Endothelial cell of umbilical vein (primary cell): ENCODE measurements around the gene DPYD. TPM values are rescaled to one million over a fixed set of nuclear protein-coding genes. Genes with fewer than 3 reads are reported as not detected.

Source experiments
- BruUV-seq: library from RNA; stranded (reverse); fragments of 400-500 nt; replicated peaks from 2 replicates; lab custom pipeline; 2021; lab: Mats Ljungman, UMichigan
- CTCF ChIA-PET: fragments of 300-600, 350-600 bp; sonication (Branson Sonifier 250); formaldehyde crosslinking; loops from one replicate; lab custom pipeline; 2021; ENCODE audit warnings: antibody characterized with exemption, inconsistent platforms; lab: Charles Lee
- POLR2A ChIA-PET: fragments of 300-600, 350-600 bp; sonication (Branson Sonifier 250); formaldehyde crosslinking; loops from one replicate; lab custom pipeline; 2021; ENCODE audit warnings: antibody characterized with exemption, inconsistent platforms; lab: Charles Lee
- DNase-seq: peaks from one replicate; pipeline ENCODE4 v3.0.0-alpha.2; 2011; ENCODE audit warnings: low read depth, low spot score
- FAIRE-seq: peaks from 2 replicates; lab custom pipeline; 2011; peaks lifted over from hg19 to GRCh38; lab: Jason Lieb, UNC
- H2AFZ ChIP-seq: 2 replicates; pipeline ENCODE4 v1.6.0; 2012; ENCODE audit warnings: low read depth, low read length, control low read depth, inconsistent platforms
- H3K27ac ChIP-seq: 2 replicates; pipeline ENCODE4 v1.5.1; 2011; ENCODE audit warnings: low read depth, mild to moderate bottlenecking, control low read depth, low read length, moderate library complexity; ENCODE audit not compliant: insufficient read depth
- H3K27me3 ChIP-seq, 2 experiments: 2 replicates each; pipeline versions ENCODE4 v1.6.0 to v1.6.1; 2011; ENCODE audit warnings: low read length in 2 of 2, mixed read lengths in 1 of 2; ENCODE audit not compliant: control insufficient read depth in 2 of 2, insufficient read depth in 2 of 2
- H3K36me3 ChIP-seq, 2 experiments: 2 replicates in 1 of 2; 3 replicates in 1 of 2; pipeline ENCODE4 v1.5.1; 2011; ENCODE audit warnings: low read length in 2 of 2, mild to moderate bottlenecking in 1 of 2, moderate library complexity in 1 of 2; ENCODE audit not compliant: control insufficient read depth in 2 of 2, insufficient read depth in 2 of 2; ENCODE audit errors: extremely low read depth in 1 of 2
- H3K4me1 ChIP-seq: 3 replicates; pipeline ENCODE4 v1.5.1; 2011; ENCODE audit warnings: mild to moderate bottlenecking, low read length; ENCODE audit not compliant: control insufficient read depth, insufficient read depth; ENCODE audit errors: extremely low read depth
- H3K4me2 ChIP-seq: 2 replicates; pipeline ENCODE4 v1.6.1; 2011; ENCODE audit warnings: low read length, control low read depth, mixed read lengths; ENCODE audit not compliant: insufficient read depth
- H3K4me3 ChIP-seq, 3 experiments: fragments of 200-600 bp in 1 of 3; sonication (generic), shearing (Covaris generic) in 1 of 3; replicated peaks in 1 of 3; 2 replicates each; pipeline ENCODE4 v1.5.1; 2011 to 2016; ENCODE audit warnings: control low read depth in 3 of 3, low read length in 3 of 3, mild to moderate bottlenecking in 2 of 3, inconsistent platforms in 1 of 3, low read depth in 1 of 3, moderate library complexity in 1 of 3; ENCODE audit not compliant: insufficient read depth in 1 of 3
- H3K79me2 ChIP-seq: 2 replicates; pipeline ENCODE4 v1.6.0; 2012; ENCODE audit warnings: low read length, inconsistent platforms; ENCODE audit not compliant: control insufficient read depth, insufficient read depth
- H3K9ac ChIP-seq: replicated peaks from 2 replicates; pipeline ENCODE3; 2011; ENCODE audit warnings: low read length, control low read depth; ENCODE audit not compliant: insufficient read depth; ENCODE audit errors: extremely low read depth
- H3K9me1 ChIP-seq: replicated peaks from 3 replicates; pipeline ENCODE4 v1.6.0; 2011; ENCODE audit warnings: mild to moderate bottlenecking, low read length; ENCODE audit not compliant: control insufficient read depth, insufficient read depth; ENCODE audit errors: extremely low read depth
- H3K9me3 ChIP-seq: replicated peaks from 2 replicates; pipeline ENCODE4 v1.5.1; 2012; ENCODE audit warnings: low read length, inconsistent platforms; ENCODE audit not compliant: control insufficient read depth, insufficient read depth
- H4K20me1 ChIP-seq: replicated peaks from 2 replicates; pipeline ENCODE3; 2011; ENCODE audit warnings: mild to moderate bottlenecking, low read length; ENCODE audit not compliant: control insufficient read depth, insufficient read depth; ENCODE audit errors: extremely low read depth
- CTCF ChIP-seq, 2 donors: IDR thresholded peaks; 1 replicate in 1 of 2; 2 replicates in 1 of 2; pipeline ENCODE4 v1.5.1; 2011; ENCODE audit warnings: low read length in 2 of 2, mild to moderate bottlenecking in 2 of 2, moderate library complexity in 2 of 2, control low read depth in 1 of 2, inconsistent platforms in 1 of 2, low read depth in 1 of 2; ENCODE audit not compliant: insufficient read depth in 1 of 2; ENCODE audit errors: extremely low read depth in 1 of 2
- EZH2 ChIP-seq: IDR thresholded peaks from 2 replicates; pipeline ENCODE4 v1.6.1; 2012; ENCODE audit warnings: borderline replicate concordance, low read depth, mild to moderate bottlenecking, moderate library complexity, low read length, inconsistent platforms; ENCODE audit not compliant: severe bottlenecking
- FOS ChIP-seq: IDR thresholded peaks from 2 replicates; pipeline ENCODE4 v1.6.1; 2011; ENCODE audit warnings: mild to moderate bottlenecking, low read length, moderate library complexity, borderline replicate concordance; ENCODE audit not compliant: insufficient read depth
- GATA2 ChIP-seq: IDR thresholded peaks from 2 replicates; pipeline ENCODE4 v1.7.0; 2011; ENCODE audit warnings: low read depth, mild to moderate bottlenecking, moderate library complexity, mixed read lengths, low read length; ENCODE audit not compliant: insufficient read length, insufficient read depth
- JUN ChIP-seq: IDR thresholded peaks from 2 replicates; pipeline ENCODE4 v1.6.1; 2011; ENCODE audit warnings: borderline replicate concordance, low read depth; ENCODE audit not compliant: insufficient read length, insufficient read depth
- MAX ChIP-seq: IDR thresholded peaks from 2 replicates; pipeline ENCODE4 v1.6.1; 2011; ENCODE audit not compliant: insufficient read depth, insufficient read length
- MYC ChIP-seq: IDR thresholded peaks from one replicate; pipeline ENCODE4 v1.6.1; 2011; ENCODE audit warnings: mild to moderate bottlenecking, low read depth, low read length
- POLR2A ChIP-seq: IDR thresholded peaks from 2 replicates; pipeline ENCODE4 v1.6.1; 2012; ENCODE audit warnings: low read depth, mild to moderate bottlenecking, control low read depth, low read length
- POLR2AphosphoS5 ChIP-seq: IDR thresholded peaks from 2 replicates; pipeline ENCODE4 v1.6.1; 2012; ENCODE audit warnings: low read depth, mild to moderate bottlenecking, control low read depth, low read length, moderate library complexity; ENCODE audit not compliant: insufficient read depth
- dilution Hi-C: fragments of 300-500 bp; cut with MboI; formaldehyde crosslinking; loops from one replicate; pipeline ENCODE4 v1.15.0; 2019; ENCODE audit warnings: low sequenced_read_pairs; ENCODE audit not compliant: extremely low pct_ligation_motif_present
- intact Hi-C: fragments of 100-400 bp; cut with micrococcal nuclease; formaldehyde crosslinking; loops from one replicate; pipeline ENCODE4 v1.10.0; 2022
- polyA plus RNA-seq, 4 experiments: library from polyadenylated mRNA; depleted of rRNA in 3 of 4; stranded (reverse) in 3 of 4; unstranded in 1 of 4; fragments of >200 nt; gene quantifications; 2 replicates each; pipeline versions ENCODE4 v1.2.1 to v1.2.3, GENCODE V29; 2011 to 2012; ENCODE audit warnings: missing spikeins in 1 of 4
- total RNA-seq: library from RNA; stranded (reverse); gene quantifications from 2 replicates; pipeline ENCODE4 v1.2.3, GENCODE V29; 2021

The DPYD gene
- total and polyA plus RNA-seq, 2 donors (not counting 3 experiments of a cell fraction or from before 2014, with no cell fraction given) = 4.6 to 15.1 TPM

GRCh38 chr1:97069312-97069711 lies 851.5 kb downstream of the DPYD start:
- intact Hi-C loops = no loop called here
- CTCF ChIA-PET = no interaction called here

More at GRCh38 chr1:97069312-97069711, 851.5 kb downstream of the DPYD start:
- Histone ChIP-seq H3K4me1 (no peaks in the 10 kb centered on the region), H3K9ac (no peak overlapping the region), H3K9me1 (no peaks in the 10 kb centered on the region), H3K4me2 (no peak overlapping the region), H3K4me3 (no peak overlapping the region), H3K79me2 (no peaks in the 10 kb centered on the region), H3K27ac (no peak overlapping the region), H2AFZ (no peak overlapping the region), H3K36me3 (no peaks in the 10 kb centered on the region), H4K20me1 (no peaks in the 10 kb centered on the region), H3K9me3 (no peaks in the 10 kb centered on the region), H3K27me3 (no peaks in the 10 kb centered on the region)
- DNase-seq (no peak), FAIRE-seq (no peak)
- TF ChIP-seq EZH2 = no peak
- TF ChIP-seq POLR2A = no peak
- TF ChIP-seq FOS = no peak
- no peak for TF ChIP-seq JUN
- no peak for TF ChIP-seq POLR2AphosphoS5
- no peak for TF ChIP-seq MYC
- TF ChIP-seq GATA2 = no peak
- no peak for TF ChIP-seq MAX
- no peak for TF ChIP-seq CTCF (IDR thresholded peaks at IDR 0.05; ENCODE audit: extremely low read depth in 1 of 2, insufficient read depth in 1 of 2, low read depth in 1 of 2, low read length in 2 of 2)
- BruUV-seq = no TSS peak
- dilution Hi-C loops = no loop called here
- POLR2A ChIA-PET = no interaction called here
